Type B pancreatic cell (in vitro differentiated cells): ENCODE results near the gene DUSP22. TPM values are rescaled to one million over a fixed set of nuclear protein-coding genes. Genes with fewer than 3 reads are reported as not detected.

Experiments
- DNase-seq: peaks from one replicate; pipeline ENCODE4 v3.0.0; 2021; ENCODE audit warnings: mixed read lengths; ENCODE audit not compliant: unreplicated experiment; ENCODE audit errors: extremely low spot score
- H3K27ac Mint-ChIP-seq: 2 replicates; pipeline ENCODE4 v1.8.0; 2021; ENCODE audit warnings: mild to moderate bottlenecking, mixed read lengths
- H3K27me3 Mint-ChIP-seq: 2 replicates; pipeline ENCODE4 v1.8.0; 2021; ENCODE audit warnings: mixed read lengths
- H3K36me3 Mint-ChIP-seq: 2 replicates; pipeline ENCODE4 v1.8.0; 2021; ENCODE audit warnings: mixed read lengths
- H3K4me1 Mint-ChIP-seq: one replicate; pipeline ENCODE4 v1.8.0; 2021; ENCODE audit warnings: mixed read lengths; ENCODE audit not compliant: unreplicated experiment
- H3K4me3 Mint-ChIP-seq: 2 replicates; pipeline ENCODE4 v1.8.0; 2021; ENCODE audit warnings: mild to moderate bottlenecking, mixed read lengths
- H3K9me3 Mint-ChIP-seq: 2 replicates; pipeline ENCODE4 v1.8.0; 2021; ENCODE audit warnings: mixed read lengths
- total RNA-seq: library from RNA; stranded (reverse); gene quantifications from 2 replicates; pipeline ENCODE4 v1.2.1, GENCODE V29; 2021; ENCODE audit warnings: low replicate concordance
- TF ChIP-seq, protein P1 (sequence below): fragments of 200-600 bp; sonication (generic); conservative IDR thresholded peaks from 2 replicates; pipeline ENCODE4 v1.5.0; 2021; ENCODE audit warnings: antibody characterized with exemption, mild to moderate bottlenecking

The DUSP22 gene
- total RNA-seq, 1 donor from 2014 or later = 25.0 TPM

DNA sequence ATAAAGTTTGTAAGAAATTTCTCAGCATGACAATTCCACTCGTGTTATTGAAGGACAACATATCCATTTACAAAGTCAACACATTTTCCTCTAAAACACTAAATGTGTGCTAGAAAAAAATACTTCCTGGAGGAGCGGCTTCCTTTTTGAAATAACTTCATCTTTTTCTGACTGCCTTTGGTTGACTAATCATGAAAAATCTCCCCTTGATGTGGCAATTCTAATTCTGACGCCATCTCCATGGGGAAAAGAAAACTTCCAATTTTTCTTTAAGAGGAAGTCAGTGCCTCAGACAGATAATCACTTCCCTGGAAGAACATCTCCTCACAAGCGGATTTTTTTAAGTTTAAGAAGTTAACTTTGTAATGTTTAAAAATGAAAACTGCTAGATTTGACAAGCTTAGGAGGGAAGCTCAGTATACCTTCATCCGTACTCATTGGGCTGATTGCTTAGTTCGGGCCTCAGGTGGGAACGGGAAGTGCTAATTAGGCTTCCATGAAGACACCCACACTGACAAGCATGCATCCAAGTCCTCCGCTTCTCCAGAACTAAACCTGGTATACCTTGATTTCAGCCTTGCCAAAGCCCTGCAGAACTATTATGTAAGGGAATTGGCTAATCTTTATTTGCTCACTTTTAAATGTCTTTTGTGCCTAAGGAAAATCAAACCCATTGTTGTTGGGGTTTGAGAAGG, 35.1 kb upstream of the DUSP22 start:
- peaks cover 4% of the 10 kb centered on the region for H3K27me3 Mint-ChIP-seq
- no peaks in the 10 kb centered on the region for H3K36me3 Mint-ChIP-seq
- H3K4me3 Mint-ChIP-seq = no peak overlapping the region
- no peaks in the 10 kb centered on the region for H3K9me3 Mint-ChIP-seq
- H3K4me1 Mint-ChIP-seq = no peaks in the 10 kb centered on the region
- DNase-seq = no peak
- no peak overlapping the region for H3K27ac Mint-ChIP-seq
- TF ChIP-seq, protein P1, sequence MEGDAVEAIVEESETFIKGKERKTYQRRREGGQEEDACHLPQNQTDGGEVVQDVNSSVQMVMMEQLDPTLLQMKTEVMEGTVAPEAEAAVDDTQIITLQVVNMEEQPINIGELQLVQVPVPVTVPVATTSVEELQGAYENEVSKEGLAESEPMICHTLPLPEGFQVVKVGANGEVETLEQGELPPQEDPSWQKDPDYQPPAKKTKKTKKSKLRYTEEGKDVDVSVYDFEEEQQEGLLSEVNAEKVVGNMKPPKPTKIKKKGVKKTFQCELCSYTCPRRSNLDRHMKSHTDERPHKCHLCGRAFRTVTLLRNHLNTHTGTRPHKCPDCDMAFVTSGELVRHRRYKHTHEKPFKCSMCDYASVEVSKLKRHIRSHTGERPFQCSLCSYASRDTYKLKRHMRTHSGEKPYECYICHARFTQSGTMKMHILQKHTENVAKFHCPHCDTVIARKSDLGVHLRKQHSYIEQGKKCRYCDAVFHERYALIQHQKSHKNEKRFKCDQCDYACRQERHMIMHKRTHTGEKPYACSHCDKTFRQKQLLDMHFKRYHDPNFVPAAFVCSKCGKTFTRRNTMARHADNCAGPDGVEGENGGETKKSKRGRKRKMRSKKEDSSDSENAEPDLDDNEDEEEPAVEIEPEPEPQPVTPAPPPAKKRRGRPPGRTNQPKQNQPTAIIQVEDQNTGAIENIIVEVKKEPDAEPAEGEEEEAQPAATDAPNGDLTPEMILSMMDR = no peak

DNA sequence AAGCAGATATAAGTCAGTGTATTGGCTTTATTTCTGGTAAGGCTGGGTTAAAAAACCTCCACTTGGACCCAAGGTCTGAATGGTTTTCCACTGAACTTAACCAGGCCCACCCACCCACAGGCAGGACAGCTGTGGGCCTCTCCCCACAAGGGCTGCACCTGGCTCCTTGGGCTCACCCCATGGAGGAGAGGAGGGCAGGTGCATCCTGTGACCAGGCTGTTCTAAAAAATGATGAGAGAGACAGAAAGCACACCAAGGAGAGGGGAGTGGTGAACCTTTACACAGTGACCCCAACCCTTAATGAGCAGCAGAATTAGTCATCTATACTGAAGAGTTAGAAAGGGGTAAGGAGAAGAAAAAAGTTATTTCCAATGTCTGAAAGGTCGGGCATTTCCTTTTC, 34.5 kb upstream of the DUSP22 start:
- Mint-ChIP-seq H3K4me3 (no peak overlapping the region), H3K9me3 (no peaks in the 10 kb centered on the region), H3K36me3 (no peaks in the 10 kb centered on the region), H3K4me1 (no peaks in the 10 kb centered on the region), H3K27ac (no peak overlapping the region), H3K27me3 (peaks cover under 1% of the 10 kb centered on the region)
- TF ChIP-seq, protein P1 = no peak
- no peak for DNase-seq

DNA sequence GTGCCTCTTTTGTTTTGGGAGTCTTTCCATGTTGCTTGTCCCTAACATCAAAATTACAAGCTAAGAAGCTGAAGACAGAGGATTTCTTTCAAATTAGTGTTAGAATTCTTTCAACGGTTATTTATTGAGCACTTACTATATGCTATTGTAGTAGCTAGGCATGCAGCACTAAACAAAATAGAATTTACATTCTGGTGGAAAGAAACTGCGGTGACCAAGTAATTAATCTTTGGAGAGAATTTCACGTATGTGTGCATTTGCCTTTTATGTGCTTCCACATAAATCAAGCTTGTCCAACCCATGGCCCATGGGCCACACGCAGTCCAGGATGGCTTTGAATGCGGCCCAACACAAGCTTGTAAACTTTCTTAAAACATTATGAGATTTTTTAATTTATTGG, 33.0 kb upstream of the DUSP22 start:
- no peak overlapping the region for H3K27ac Mint-ChIP-seq
- H3K27me3 Mint-ChIP-seq = peaks cover 3% of the 10 kb centered on the region
- no peaks in the 10 kb centered on the region for H3K4me1 Mint-ChIP-seq
- no peak for DNase-seq
- H3K9me3 Mint-ChIP-seq = no peaks in the 10 kb centered on the region
- TF ChIP-seq, protein P1 = no peak
- no peaks in the 10 kb centered on the region for H3K36me3 Mint-ChIP-seq
- H3K4me3 Mint-ChIP-seq = no peak overlapping the region

DNA sequence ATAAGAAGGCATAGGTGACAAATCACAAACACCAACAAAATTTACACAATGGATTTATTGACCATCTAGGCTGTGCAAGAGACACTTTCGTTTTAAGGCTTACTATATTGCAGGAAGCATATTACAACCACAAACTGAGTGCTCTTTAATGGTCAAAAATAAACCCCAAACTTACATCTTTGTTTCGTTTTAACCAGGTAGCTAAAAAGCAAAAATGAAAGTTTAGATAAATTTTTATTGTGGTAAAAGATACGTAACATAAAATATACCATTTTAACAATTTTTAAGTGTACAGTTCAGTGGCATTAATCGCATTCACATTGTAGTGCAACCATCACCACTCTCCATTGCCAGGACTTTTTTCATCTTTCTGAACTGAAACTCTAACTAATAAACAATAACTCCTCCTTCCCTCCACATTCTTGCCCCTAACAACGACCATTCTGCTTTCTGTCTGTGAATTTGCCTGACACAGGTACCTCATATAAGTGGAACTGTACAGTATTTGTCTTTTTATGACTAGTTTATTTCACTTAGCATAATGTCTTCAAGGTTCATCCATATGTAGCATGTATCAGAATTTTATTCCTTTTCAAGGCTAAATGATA, 32.3 kb upstream of the DUSP22 start:
- Mint-ChIP-seq H3K9me3 (no peaks in the 10 kb centered on the region), H3K4me3 (no peak overlapping the region), H3K27me3 (peaks cover 3% of the 10 kb centered on the region), H3K27ac (no peak overlapping the region), H3K36me3 (no peaks in the 10 kb centered on the region), H3K4me1 (no peaks in the 10 kb centered on the region)
- DNase-seq = no peak
- TF ChIP-seq, protein P1 = no peak

DNA sequence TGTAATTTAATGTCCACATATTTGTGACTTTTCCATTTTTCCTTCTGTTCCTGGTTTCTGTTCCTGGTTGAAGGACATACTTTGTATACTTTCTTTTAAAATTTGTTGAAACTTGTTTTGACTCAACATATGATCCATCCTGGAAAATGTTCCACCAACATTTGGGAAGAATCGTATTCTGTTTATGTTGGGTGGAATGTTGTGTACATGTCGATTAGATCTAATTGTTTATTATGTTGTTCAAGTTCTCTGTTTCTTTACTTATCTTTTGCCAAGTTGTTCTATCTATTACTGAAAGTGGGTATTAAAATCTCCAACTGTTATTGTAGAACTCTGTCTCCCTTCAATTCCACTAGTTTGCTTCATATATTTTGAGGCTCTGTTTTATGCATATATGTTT, 27.7 kb upstream of the DUSP22 start:
- Mint-ChIP-seq H3K27ac (no peak overlapping the region), H3K4me3 (no peak overlapping the region), H3K4me1 (no peaks in the 10 kb centered on the region), H3K9me3 (no peaks in the 10 kb centered on the region), H3K27me3 (peaks cover 8% of the 10 kb centered on the region), H3K36me3 (no peaks in the 10 kb centered on the region)
- DNase-seq = no peak
- TF ChIP-seq, protein P1 = no peak
